AML-193 (cell line): ENCODE measurements around the gene ATRIP.

Experiments
- DNase-seq, 2 experiments: peaks; one replicate each; lab custom pipeline; 2025; lab: John Stamatoyannopoulos, UW

The ATRIP gene

DNA sequence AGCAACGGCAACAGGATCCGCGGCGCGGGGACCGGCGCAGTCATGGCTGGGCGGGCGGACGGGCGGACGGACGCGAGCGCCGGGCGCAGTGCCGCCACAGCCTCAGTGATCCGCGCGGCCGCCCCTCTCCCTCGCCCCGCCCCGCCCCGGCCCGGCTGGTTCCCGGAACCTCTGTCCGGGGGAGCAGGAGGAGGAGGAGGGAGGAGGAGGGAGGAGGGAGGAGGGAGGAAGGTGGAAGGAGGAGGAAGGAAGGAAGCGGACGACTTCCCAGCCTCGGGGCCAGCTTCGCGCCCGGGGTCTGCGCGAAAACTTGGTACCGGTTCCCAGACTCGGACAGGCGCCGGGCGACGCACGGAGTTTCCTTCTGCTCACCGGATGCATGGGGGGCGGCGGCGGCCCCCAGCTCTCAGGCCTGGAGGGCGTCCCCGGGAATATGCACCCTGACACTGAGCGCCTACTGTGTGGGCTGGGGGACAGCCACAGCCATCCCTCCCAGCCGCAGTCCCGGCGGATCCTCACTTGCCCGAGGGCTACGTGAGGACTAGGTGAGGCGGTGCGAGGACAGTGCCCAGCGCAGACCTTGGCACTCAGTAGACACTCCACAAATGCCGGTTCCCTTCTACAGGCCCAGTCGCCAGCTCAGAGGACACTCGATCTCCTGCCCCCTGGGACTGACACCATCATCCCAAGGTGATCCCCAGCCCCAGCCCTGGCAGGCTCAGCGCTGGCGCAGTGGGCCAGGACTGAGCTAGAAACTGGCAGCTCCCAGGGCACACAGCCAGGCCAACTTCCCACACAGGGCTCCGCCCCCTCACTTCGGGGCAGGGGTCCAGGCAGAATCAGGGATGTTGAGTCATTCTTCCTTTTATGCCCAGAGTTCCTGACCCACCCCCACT, 57.8 kb downstream of the ATRIP start, which contains the start of gene SHISA5:
Gene SHISA5 (minus strand): TSS at position 124 of the 896 bp plus-strand sequence. CDS start 80 bp downstream, at position 44.
- DNase-seq: peak; percentile 33 to 45

DNA sequence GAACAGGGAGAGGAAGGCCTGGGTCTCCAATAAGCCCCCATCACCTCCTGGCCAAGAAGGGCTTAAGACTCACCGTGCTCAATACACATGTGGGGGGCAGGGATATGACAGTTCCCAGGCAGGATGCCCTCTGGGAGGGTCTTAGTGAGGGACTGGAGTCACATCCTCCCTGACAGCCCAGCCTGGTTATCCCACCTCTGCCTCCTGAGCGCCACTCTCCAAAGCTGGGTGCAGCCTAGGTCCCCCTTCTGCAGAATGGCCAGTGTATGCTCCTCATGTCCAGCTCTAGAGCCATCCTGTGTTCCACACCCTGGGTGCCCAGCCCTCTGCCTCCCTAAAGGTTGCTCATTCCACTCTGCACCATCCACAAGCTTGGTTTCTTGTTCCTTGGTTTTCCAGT, 58.6 kb downstream of the ATRIP start:
- DNase-seq: no peak

DNA sequence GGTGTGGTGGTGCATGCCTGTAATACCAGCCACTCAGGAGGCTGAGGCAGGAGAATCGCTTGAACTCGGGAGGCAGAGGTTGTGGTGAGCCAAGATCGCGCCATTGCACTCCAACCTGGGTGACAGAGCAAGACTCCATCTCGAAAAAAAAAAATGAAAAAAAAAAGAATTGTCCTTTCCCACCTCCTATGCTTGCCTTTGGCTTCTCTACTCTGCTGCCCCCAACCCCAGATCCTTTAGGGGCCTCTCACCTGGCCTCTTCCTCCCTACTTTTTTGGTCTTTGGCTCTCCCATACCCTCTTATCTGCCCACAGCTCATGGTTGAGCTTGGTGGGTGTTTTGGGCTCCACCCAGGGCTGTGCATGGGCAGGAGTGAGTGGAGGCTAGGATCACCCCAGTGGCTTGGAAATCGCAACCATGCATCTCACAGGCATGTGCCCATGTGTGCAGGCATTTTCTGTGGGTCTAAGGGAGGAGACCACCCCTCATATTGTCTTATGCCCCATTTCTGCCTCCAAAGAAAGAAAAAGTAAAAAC, 59.5 kb downstream of the ATRIP start:
- DNase-seq: no peak

DNA sequence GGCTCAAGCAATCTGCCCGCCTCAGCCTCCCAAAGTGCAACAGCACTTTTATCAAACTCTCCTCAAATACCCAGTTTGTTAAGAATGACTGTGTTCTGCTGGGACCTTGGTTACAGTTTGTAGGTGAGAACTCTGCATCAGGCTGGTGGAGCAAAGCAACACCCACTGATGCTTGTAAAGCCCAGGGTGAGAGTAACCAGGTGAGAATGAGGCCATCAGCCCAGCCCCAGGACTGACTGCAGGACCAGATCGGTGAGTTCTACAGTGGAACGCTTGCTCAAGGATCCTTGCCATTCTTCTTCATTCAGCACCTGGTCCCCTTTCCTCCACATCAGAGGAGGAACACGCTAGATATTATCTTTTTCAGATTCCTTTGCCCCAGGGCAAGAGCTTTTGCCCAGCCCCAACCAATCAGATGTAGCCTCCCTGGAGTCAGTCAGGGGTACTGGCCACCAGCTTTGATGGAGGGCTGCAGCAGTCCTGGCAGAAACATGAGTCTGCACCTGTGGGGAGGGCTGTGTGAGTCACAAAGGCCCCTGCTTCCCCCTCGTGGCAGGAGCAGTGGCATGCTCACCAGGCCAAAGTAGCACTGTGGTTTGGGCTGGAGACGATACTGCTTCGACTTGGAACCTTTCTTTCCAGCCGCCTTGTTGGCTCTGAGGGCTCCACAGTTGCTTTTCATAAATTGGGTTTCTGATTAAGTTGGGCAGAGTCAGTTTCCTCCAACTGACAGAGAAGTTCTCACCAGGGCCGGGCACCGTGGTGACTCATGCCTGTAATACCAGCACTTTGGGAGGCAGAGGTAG, 60.9 kb downstream of the ATRIP start:
- peak; percentile 73 to 78 for DNase-seq

DNA sequence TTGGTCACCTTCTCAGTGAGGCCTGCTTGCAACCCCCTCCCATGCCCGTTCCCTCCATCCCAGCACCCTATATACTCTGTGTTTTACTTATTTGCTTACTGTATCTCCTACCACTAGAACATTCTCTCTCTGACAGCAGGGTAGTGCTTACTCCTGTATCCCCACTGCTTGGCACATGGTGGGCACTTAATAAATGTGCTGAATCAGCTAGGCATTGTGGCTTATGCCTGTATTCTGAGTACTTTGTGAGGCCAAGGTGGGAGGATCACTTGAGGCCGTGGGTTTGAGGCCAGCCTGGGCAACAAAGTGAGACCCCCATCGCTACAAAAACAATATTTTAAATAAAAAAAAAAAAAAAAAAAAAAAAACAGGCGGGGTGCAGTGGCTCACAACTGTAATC, 65.0 kb downstream of the ATRIP start:
- DNase-seq: no peak

DNA sequence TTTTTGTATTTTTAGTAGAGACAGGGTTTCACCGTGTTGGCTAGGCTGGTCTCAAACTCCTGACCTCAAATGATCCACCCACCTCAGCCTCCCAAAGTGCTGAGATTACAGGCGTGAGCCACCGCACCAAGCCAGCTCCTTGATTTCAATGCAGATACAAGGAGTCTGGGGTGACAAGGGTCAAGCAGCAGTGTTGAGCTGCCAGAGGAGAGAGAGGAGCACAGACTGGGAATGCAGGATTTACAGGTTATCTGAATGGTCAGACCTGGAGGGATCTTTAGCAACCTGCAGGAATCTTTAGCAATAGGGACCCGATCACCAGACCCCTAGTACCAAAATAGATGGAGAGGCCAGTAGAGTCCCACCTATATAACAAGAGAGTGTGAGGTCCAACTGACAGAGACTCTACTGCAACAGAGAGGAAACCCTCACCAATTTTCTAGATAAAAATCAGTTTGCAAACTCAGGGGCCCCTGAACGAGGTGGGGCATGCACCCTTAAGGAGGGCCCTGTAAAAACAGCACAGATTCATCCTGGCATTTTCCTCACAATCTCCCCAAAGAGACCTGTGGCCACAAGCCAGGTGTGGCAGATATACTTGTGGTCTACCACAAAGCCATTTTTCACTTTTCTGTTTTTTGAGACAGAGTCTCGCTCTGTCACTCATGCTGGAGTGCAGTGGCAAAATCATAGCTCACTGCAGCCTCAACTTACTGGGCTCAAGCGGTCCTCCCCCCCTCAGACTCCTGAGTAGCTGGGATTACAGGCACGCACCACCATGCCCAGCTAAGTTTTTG, 68.1 kb downstream of the ATRIP start:
- DNase-seq: no peak
